Keratinocyte (primary cell): ENCODE results near the gene HUS1. TPM values are rescaled to one million over a fixed set of nuclear protein-coding genes. Genes with fewer than 3 reads are reported as not detected.

Experiments used
- DNase-seq: peaks from one replicate; pipeline ENCODE4 v3.0.0-alpha.2; 2011; ENCODE audit warnings: low read depth, missing footprints, low spot score
- FAIRE-seq: peaks from 2 replicates; lab custom pipeline; 2011; peaks lifted over from hg19 to GRCh38; lab: Jason Lieb, UNC
- H2AFZ ChIP-seq: 2 replicates; pipeline ENCODE4 v1.6.0; 2012; ENCODE audit warnings: low read length, control low read depth, inconsistent platforms; ENCODE audit not compliant: control insufficient read depth
- H3K27ac ChIP-seq: 2 replicates; pipeline ENCODE4 v1.5.1; 2011; ENCODE audit warnings: low read length; ENCODE audit not compliant: control insufficient read depth, insufficient read depth
- H3K27me3 ChIP-seq: 3 replicates; pipeline ENCODE4 v1.6.0; 2011; ENCODE audit warnings: low read length; ENCODE audit not compliant: control insufficient read depth, insufficient read depth; ENCODE audit errors: extremely low read depth
- H3K36me3 ChIP-seq, 2 experiments: 2 replicates in 1 of 2; 3 replicates in 1 of 2; pipeline ENCODE4 v1.5.1; 2011; ENCODE audit warnings: low read length in 2 of 2, mild to moderate bottlenecking in 1 of 2; ENCODE audit not compliant: control insufficient read depth in 2 of 2, insufficient read depth in 2 of 2; ENCODE audit errors: extremely low read depth in 1 of 2
- H3K4me1 ChIP-seq: 3 replicates; pipeline ENCODE4 v1.5.1; 2011; ENCODE audit warnings: low read length; ENCODE audit not compliant: control insufficient read depth, insufficient read depth; ENCODE audit errors: extremely low read depth
- H3K4me2 ChIP-seq: 3 replicates; pipeline ENCODE4 v1.6.0; 2011; ENCODE audit warnings: low read depth, low read length; ENCODE audit not compliant: control insufficient read depth, insufficient read depth; ENCODE audit errors: extremely low read depth
- H3K4me3 ChIP-seq, 3 experiments: fragments of 200-600 bp in 1 of 3; sonication (generic) in 1 of 3; 2 replicates in 2 of 3; 3 replicates in 1 of 3; pipeline ENCODE4 v1.5.1; 2011 to 2016; ENCODE audit warnings: low read length in 3 of 3, mild to moderate bottlenecking in 3 of 3, control low read depth in 2 of 3, inconsistent platforms in 1 of 3, low read depth in 1 of 3, mixed read lengths in 1 of 3, mixed run types in 1 of 3, moderate library complexity in 1 of 3; ENCODE audit not compliant: control insufficient read depth in 2 of 3, insufficient read depth in 2 of 3; ENCODE audit errors: extremely low read depth in 1 of 3
- H3K79me2 ChIP-seq: 2 replicates; pipeline ENCODE4 v1.6.0; 2012; ENCODE audit warnings: low read length; ENCODE audit not compliant: control insufficient read depth, insufficient read depth
- H3K9ac ChIP-seq: 3 replicates; pipeline ENCODE4 v1.6.0; 2011; ENCODE audit warnings: low read length; ENCODE audit not compliant: control insufficient read depth, insufficient read depth; ENCODE audit errors: extremely low read depth
- H3K9me1 ChIP-seq: 3 replicates; pipeline ENCODE4 v1.6.0; 2011; ENCODE audit warnings: low read length; ENCODE audit not compliant: control insufficient read depth, insufficient read depth; ENCODE audit errors: extremely low read depth
- H3K9me3 ChIP-seq: 2 replicates; pipeline ENCODE4 v1.5.1; 2012; ENCODE audit warnings: low read depth, low read length; ENCODE audit not compliant: control insufficient read depth
- H4K20me1 ChIP-seq: 3 replicates; pipeline ENCODE4 v1.6.0; 2011; ENCODE audit warnings: low read length; ENCODE audit not compliant: control insufficient read depth, insufficient read depth; ENCODE audit errors: extremely low read depth
- EZH2 ChIP-seq: IDR thresholded peaks from one replicate; pipeline ENCODE4 v1.6.1; 2012; ENCODE audit warnings: inconsistent platforms, mild to moderate bottlenecking, low read length, moderate library complexity
- dilution Hi-C: fragments of 300-500 bp; cut with MboI; formaldehyde crosslinking; loops from one replicate; pipeline ENCODE4 v1.7.0; 2020; ENCODE audit warnings: low sequenced_read_pairs; ENCODE audit not compliant: extremely low pct_ligation_motif_present
- polyA plus RNA-seq, 5 experiments: library from polyadenylated mRNA; depleted of rRNA in 3 of 5; stranded (reverse) in 3 of 5; stranded (forward) in 1 of 5; unstranded in 1 of 5; fragments of >200 nt; gene quantifications; 1 replicate in 1 of 5; 2 replicates in 3 of 5; 3 replicates in 1 of 5; pipeline versions ENCODE4 v1.2.1 to v1.2.3, GENCODE V29; 2011 to 2012; ENCODE audit warnings: missing spikeins in 2 of 5, low read depth in 1 of 5, low replicate concordance in 1 of 5
- TF ChIP-seq, protein P1 (sequence below), 3 experiments: IDR thresholded peaks in 1 of 3; conservative IDR thresholded peaks in 1 of 3; optimal IDR thresholded peaks in 1 of 3; 2 replicates in 2 of 3; 3 replicates in 1 of 3; pipeline versions ENCODE3 to v1.5.1; 2011; ENCODE audit warnings: low read length in 3 of 3, mild to moderate bottlenecking in 3 of 3, moderate library complexity in 2 of 3, control low read depth in 1 of 3, inconsistent platforms in 1 of 3; ENCODE audit not compliant: insufficient read depth in 2 of 3; ENCODE audit errors: extremely low read depth in 1 of 3

HUS1 gene
- polyA plus RNA-seq, 1 donor (not counting 4 experiments of a cell fraction or from before 2014, with no cell fraction given), result 36.3 TPM

GRCh38 chr7:47938574-47939165, 40.7 kb downstream of the HUS1 start:
- Histone ChIP-seq H3K9me1 (no peaks in the 10 kb centered on the region), H3K4me2 (no peak overlapping the region), H3K36me3 (no peaks in the 10 kb centered on the region), H3K4me3 (no peak overlapping the region), H4K20me1 (no peaks in the 10 kb centered on the region), H3K4me1 (no peaks in the 10 kb centered on the region), H2AFZ (no peak overlapping the region), H3K27ac (no peak overlapping the region), H3K9me3 (no peaks in the 10 kb centered on the region), H3K9ac (no peak overlapping the region), H3K27me3 (no peaks in the 10 kb centered on the region), H3K79me2 (no peaks in the 10 kb centered on the region)
- no peak for DNase-seq
- no peak for FAIRE-seq
- TF ChIP-seq EZH2, result no peak
- TF ChIP-seq, protein P1, sequence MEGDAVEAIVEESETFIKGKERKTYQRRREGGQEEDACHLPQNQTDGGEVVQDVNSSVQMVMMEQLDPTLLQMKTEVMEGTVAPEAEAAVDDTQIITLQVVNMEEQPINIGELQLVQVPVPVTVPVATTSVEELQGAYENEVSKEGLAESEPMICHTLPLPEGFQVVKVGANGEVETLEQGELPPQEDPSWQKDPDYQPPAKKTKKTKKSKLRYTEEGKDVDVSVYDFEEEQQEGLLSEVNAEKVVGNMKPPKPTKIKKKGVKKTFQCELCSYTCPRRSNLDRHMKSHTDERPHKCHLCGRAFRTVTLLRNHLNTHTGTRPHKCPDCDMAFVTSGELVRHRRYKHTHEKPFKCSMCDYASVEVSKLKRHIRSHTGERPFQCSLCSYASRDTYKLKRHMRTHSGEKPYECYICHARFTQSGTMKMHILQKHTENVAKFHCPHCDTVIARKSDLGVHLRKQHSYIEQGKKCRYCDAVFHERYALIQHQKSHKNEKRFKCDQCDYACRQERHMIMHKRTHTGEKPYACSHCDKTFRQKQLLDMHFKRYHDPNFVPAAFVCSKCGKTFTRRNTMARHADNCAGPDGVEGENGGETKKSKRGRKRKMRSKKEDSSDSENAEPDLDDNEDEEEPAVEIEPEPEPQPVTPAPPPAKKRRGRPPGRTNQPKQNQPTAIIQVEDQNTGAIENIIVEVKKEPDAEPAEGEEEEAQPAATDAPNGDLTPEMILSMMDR (optimal IDR thresholded peaks at IDR 0.05 in 1 of 3, IDR thresholded peaks at IDR 0.05 in 1 of 3, conservative IDR thresholded peaks at IDR 0.05 in 1 of 3; ENCODE audit: extremely low read depth in 1 of 3, insufficient read depth in 2 of 3, low read length in 3 of 3), result no peak
- dilution Hi-C loops, result no loop called here

- Histone ChIP-seq H3K79me2 (no peaks in the 10 kb centered on the region), H3K27me3 (no peaks in the 10 kb centered on the region), H3K4me3 (no peak overlapping the region), H3K9me1 (no peaks in the 10 kb centered on the region), H3K9me3 (no peaks in the 10 kb centered on the region), H3K27ac (no peak overlapping the region), H3K36me3 (no peaks in the 10 kb centered on the region), H2AFZ (no peak overlapping the region), H3K4me1 (no peaks in the 10 kb centered on the region), H3K4me2 (no peak overlapping the region), H4K20me1 (no peaks in the 10 kb centered on the region), H3K9ac (no peak overlapping the region)
- DNase-seq (no peak), FAIRE-seq (no peak)
- TF ChIP-seq, protein P1 (optimal IDR thresholded peaks at IDR 0.05 in 1 of 3, IDR thresholded peaks at IDR 0.05 in 1 of 3, conservative IDR thresholded peaks at IDR 0.05 in 1 of 3; ENCODE audit: extremely low read depth in 1 of 3, insufficient read depth in 2 of 3, low read length in 3 of 3), result no peak
- TF ChIP-seq EZH2, result no peak
- dilution Hi-C loops, result no loop called here
Measured at GRCh38 chr7:47937711-47938573, 41.5 kb downstream of the HUS1 start.
